ENCODE measurements around the gene SMAD3. TPM values are rescaled to one million over a fixed set of nuclear protein-coding genes. Genes with fewer than 3 reads are reported as not detected.
A peak's percentile ranks its signal among the peaks of the same experiment; 100 is the strongest.

SMAD3 gene
- total RNA-seq, 1 donor: 67.8 TPM

- DNase-seq (ENCODE audit: low read depth): peak; percentile 87
- H3K4me3 ChIP-seq (ENCODE audit: low read depth, low read length): no peak overlapping the region
- TF ChIP-seq, protein P1, sequence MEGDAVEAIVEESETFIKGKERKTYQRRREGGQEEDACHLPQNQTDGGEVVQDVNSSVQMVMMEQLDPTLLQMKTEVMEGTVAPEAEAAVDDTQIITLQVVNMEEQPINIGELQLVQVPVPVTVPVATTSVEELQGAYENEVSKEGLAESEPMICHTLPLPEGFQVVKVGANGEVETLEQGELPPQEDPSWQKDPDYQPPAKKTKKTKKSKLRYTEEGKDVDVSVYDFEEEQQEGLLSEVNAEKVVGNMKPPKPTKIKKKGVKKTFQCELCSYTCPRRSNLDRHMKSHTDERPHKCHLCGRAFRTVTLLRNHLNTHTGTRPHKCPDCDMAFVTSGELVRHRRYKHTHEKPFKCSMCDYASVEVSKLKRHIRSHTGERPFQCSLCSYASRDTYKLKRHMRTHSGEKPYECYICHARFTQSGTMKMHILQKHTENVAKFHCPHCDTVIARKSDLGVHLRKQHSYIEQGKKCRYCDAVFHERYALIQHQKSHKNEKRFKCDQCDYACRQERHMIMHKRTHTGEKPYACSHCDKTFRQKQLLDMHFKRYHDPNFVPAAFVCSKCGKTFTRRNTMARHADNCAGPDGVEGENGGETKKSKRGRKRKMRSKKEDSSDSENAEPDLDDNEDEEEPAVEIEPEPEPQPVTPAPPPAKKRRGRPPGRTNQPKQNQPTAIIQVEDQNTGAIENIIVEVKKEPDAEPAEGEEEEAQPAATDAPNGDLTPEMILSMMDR (IDR thresholded peaks at IDR 0.05; ENCODE audit: insufficient read depth, low read depth, low read length): no peak
Measured at GRCh38 chr15:67130673-67131601, 65.5 kb downstream of the SMAD3 start.

DNA sequence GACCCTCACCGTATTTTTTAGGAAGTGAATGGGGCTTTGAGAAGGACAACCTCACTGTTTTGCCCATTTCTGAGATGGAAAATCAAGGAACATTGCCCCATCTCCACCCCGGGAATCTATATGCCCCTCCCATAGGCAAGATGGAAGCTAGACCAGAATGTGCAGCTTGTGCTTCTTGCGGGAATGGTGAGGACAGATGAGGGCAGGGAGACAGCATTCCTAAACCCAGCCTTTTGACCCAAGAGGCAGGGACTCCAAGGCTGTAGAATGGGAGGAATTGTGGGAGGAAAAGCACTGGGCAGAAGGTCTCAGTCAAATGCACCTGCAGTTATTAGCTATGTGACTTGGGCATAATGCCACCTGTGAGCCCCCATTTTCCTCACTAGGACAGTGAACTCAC lies 66.9 kb downstream of the SMAD3 start:
- H3K4me3 ChIP-seq (ENCODE audit: low read depth, low read length): no peak overlapping the region
- no peak for DNase-seq (ENCODE audit: low read depth)
- TF ChIP-seq, protein P1 (IDR thresholded peaks at IDR 0.05; ENCODE audit: insufficient read depth, low read depth, low read length): no peak

GRCh38 chr15:67133026-67133425 lies 67.6 kb downstream of the SMAD3 start:
- DNase-seq (ENCODE audit: low read depth): no peak
- TF ChIP-seq, protein P1 (IDR thresholded peaks at IDR 0.05; ENCODE audit: insufficient read depth, low read depth, low read length): no peak
- no peak overlapping the region for H3K4me3 ChIP-seq (ENCODE audit: low read depth, low read length)

- DNase-seq (ENCODE audit: low read depth): no peak
- TF ChIP-seq, protein P1 (IDR thresholded peaks at IDR 0.05; ENCODE audit: insufficient read depth, low read depth, low read length): no peak
- H3K4me3 ChIP-seq (ENCODE audit: low read depth, low read length): no peak overlapping the region
Measured at GRCh38 chr15:67133738-67134066, 68.3 kb downstream of the SMAD3 start.

DNA sequence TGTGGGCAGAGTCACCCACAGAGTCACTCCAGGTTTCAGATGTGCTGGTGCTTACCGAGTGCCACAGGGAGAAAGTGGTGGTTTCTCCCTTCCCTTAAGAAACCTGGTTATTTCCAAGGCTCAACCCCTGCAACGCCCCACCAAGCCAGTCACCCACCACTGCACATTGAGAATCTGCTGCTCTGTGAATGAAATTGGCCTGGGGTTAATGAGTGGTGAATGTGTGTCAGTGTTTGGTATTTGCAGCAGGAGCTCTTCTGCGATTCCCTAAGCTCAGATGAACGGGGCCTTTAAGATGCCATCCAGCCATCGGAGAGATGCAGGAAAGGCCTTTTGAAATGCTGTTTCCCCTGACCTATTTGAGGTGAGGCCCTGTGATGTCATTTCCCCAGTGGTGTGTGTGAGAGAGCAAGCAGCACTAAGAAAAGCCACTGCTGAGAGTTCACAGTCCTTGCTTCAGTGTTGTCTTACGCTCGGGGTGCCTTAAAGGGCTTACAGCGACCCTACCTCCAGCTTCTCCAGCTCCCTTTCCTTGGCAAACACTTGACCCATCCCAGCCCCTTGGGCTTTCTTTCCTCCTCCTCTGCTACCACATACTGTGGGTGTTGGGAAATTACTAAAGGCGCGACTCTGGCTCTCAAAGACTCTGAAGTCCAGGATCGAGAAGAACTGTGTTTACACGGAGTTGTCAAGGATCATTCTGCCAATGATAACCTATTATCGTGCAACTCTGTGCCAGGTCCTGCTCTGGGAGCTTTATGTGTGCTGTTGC lies 68.9 kb downstream of the SMAD3 start:
- TF ChIP-seq, protein P1 (IDR thresholded peaks at IDR 0.05; ENCODE audit: insufficient read depth, low read depth, low read length): no peak
- no peak overlapping the region for H3K4me3 ChIP-seq (ENCODE audit: low read depth, low read length)
- DNase-seq (ENCODE audit: low read depth): peak; percentile 78

GRCh38 chr15:67134871-67135492 lies 69.6 kb downstream of the SMAD3 start:
- TF ChIP-seq, protein P1 (IDR thresholded peaks at IDR 0.05; ENCODE audit: insufficient read depth, low read depth, low read length): no peak
- no peak overlapping the region for H3K4me3 ChIP-seq (ENCODE audit: low read depth, low read length)
- no peak for DNase-seq (ENCODE audit: low read depth)
